ENCODE measurements around the gene PSMB7.

Gene PSMB7

GRCh38 chr9:124370896-124371582, 44.2 kb downstream of the PSMB7 start:
- in situ Hi-C loops (cut with MboI; ENCODE audit: low sequenced_read_pairs, unreplicated experiment), result no loop called here
- TF ChIP-seq, protein P1, sequence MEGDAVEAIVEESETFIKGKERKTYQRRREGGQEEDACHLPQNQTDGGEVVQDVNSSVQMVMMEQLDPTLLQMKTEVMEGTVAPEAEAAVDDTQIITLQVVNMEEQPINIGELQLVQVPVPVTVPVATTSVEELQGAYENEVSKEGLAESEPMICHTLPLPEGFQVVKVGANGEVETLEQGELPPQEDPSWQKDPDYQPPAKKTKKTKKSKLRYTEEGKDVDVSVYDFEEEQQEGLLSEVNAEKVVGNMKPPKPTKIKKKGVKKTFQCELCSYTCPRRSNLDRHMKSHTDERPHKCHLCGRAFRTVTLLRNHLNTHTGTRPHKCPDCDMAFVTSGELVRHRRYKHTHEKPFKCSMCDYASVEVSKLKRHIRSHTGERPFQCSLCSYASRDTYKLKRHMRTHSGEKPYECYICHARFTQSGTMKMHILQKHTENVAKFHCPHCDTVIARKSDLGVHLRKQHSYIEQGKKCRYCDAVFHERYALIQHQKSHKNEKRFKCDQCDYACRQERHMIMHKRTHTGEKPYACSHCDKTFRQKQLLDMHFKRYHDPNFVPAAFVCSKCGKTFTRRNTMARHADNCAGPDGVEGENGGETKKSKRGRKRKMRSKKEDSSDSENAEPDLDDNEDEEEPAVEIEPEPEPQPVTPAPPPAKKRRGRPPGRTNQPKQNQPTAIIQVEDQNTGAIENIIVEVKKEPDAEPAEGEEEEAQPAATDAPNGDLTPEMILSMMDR (IDR thresholded peaks at IDR 0.05; ENCODE audit: borderline replicate concordance, control extremely low read depth, extremely low read depth, insufficient read depth, missing control alignments), result no peak
- no peak for DNase-seq (ENCODE audit: low spot score)

- TF ChIP-seq, protein P1 (IDR thresholded peaks at IDR 0.05; ENCODE audit: borderline replicate concordance, control extremely low read depth, extremely low read depth, insufficient read depth, missing control alignments), result no peak
- no peak for DNase-seq (ENCODE audit: low spot score)
- in situ Hi-C loops (cut with MboI; ENCODE audit: low sequenced_read_pairs, unreplicated experiment), result no loop called here
Observed at GRCh38 chr9:124369231-124369797, 45.9 kb downstream of the PSMB7 start.

- in situ Hi-C loops (cut with MboI; ENCODE audit: low sequenced_read_pairs, unreplicated experiment), result no loop called here
- DNase-seq (ENCODE audit: low spot score), result no peak
Observed at GRCh38 chr9:124368692-124369091, 46.5 kb downstream of the PSMB7 start.

DNA sequence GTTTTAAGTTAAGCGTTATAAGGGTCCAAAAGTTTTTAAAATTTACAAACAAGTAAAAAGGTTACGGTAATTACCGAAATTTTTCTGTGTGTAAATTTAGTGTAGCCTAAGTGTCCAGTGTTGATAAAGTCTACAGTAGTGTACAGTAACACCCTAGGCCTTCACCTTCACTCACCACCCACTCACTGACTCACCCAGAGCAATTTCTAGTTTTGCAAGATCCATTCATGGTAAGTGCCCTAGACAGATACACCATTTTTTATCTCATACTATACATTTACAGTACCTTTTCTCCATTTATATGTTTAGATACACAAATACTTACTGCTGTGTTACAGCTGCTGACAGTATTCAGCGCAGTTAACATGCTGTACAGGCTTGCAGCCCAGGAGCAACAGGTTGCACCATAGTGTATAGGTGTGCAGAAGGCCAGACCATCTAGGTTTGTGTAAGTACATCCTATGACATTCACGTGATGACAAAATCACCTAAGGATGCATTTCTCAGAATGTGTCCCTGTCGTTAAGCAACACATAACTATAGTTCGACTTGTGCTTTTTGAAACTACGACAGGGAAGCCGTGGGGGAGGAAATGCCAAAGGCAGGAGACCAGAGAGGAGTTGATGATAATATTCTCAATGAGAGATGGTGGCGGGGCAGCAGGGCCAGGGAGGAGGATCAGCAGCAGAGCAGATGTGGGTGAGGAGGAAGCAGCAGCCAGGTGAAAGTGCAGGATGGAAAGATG, 48.6 kb downstream of the PSMB7 start:
- TF ChIP-seq, protein P1 (IDR thresholded peaks at IDR 0.05; ENCODE audit: borderline replicate concordance, control extremely low read depth, extremely low read depth, insufficient read depth, missing control alignments), result no peak
- no peak for DNase-seq (ENCODE audit: low spot score)
- in situ Hi-C loops (cut with MboI; ENCODE audit: low sequenced_read_pairs, unreplicated experiment), result no loop called here

More at GRCh38 chr9:124368692-124369091, 46.5 kb downstream of the PSMB7 start:
- TF ChIP-seq, protein P1 (IDR thresholded peaks at IDR 0.05; ENCODE audit: borderline replicate concordance, control extremely low read depth, extremely low read depth, insufficient read depth, missing control alignments), result no peak

- in situ Hi-C loops (cut with MboI; ENCODE audit: low sequenced_read_pairs, unreplicated experiment), result no loop called here
Observed at GRCh38 chr9:124365036-124365435, 50.2 kb downstream of the PSMB7 start.

GRCh38 chr9:124364141-124364540, 51.1 kb downstream of the PSMB7 start:
- no peak for DNase-seq (ENCODE audit: low spot score)
- TF ChIP-seq, protein P1 (IDR thresholded peaks at IDR 0.05; ENCODE audit: borderline replicate concordance, control extremely low read depth, extremely low read depth, insufficient read depth, missing control alignments), result no peak
- in situ Hi-C loops (cut with MboI; ENCODE audit: low sequenced_read_pairs, unreplicated experiment), result no loop called here

More at GRCh38 chr9:124365036-124365435, 50.2 kb downstream of the PSMB7 start:
- no peak for DNase-seq (ENCODE audit: low spot score)
- TF ChIP-seq, protein P1 (IDR thresholded peaks at IDR 0.05; ENCODE audit: borderline replicate concordance, control extremely low read depth, extremely low read depth, insufficient read depth, missing control alignments), result no peak

Measured in GM13976 (cell line).